Liver (tissue), 9 donors: ENCODE results near the gene ZYG11B. TPM values are rescaled to one million over a fixed set of nuclear protein-coding genes. Genes with fewer than 3 reads are reported as not detected.
"Not testable (repeated sequence)": the region's sequence is repeated elsewhere in the genome, so short reads cannot be mapped to it uniquely, and the experiment has no call there.

Experiments
- DNase-seq: peaks from one replicate; pipeline ENCODE4 v3.0.0-alpha.2; 2017; ENCODE audit warnings: low spot score
- H3K27ac ChIP-seq, 2 donors: one replicate each; pipeline ENCODE4 v1.7.0; 2013; ENCODE audit warnings: inconsistent platforms in 2 of 2, low read length in 2 of 2, control low read depth in 1 of 2, low read depth in 1 of 2, mild to moderate bottlenecking in 1 of 2
- H3K27me3 ChIP-seq, 4 donors: one replicate each; pipeline versions ENCODE4 v1.6.1 to v1.7.0; 2013; ENCODE audit warnings: low read length in 3 of 4, inconsistent platforms in 1 of 4, mild to moderate bottlenecking in 1 of 4, moderate library complexity in 1 of 4; ENCODE audit not compliant: control insufficient read depth in 4 of 4, insufficient read depth in 4 of 4
- H3K36me3 ChIP-seq, 4 donors: one replicate each; pipeline versions ENCODE4 v1.6.1 to v1.7.0; 2013; ENCODE audit warnings: low read length in 3 of 4, mild to moderate bottlenecking in 3 of 4, low read depth in 1 of 4, moderate library complexity in 1 of 4; ENCODE audit not compliant: control insufficient read depth in 4 of 4, insufficient read depth in 3 of 4
- H3K4me1 ChIP-seq, 4 donors: one replicate each; pipeline versions ENCODE4 v1.6.1 to v1.7.0; 2013; ENCODE audit warnings: low read length in 3 of 4, mild to moderate bottlenecking in 3 of 4, moderate library complexity in 1 of 4; ENCODE audit not compliant: control insufficient read depth in 4 of 4, insufficient read depth in 4 of 4
- H3K4me3 ChIP-seq, 3 donors: one replicate each; pipeline versions ENCODE4 v1.6.1 to v1.7.0; 2013; ENCODE audit warnings: low read length in 3 of 3, control low read depth in 1 of 3, low read depth in 1 of 3, mild to moderate bottlenecking in 1 of 3
- H3K9ac ChIP-seq, 2 donors: one replicate each; pipeline ENCODE4 v1.7.0; 2013; ENCODE audit warnings: low read length in 2 of 2, mild to moderate bottlenecking in 2 of 2, moderate library complexity in 2 of 2, control low read depth in 1 of 2, low read depth in 1 of 2
- H3K9me3 ChIP-seq, 4 donors: one replicate each; pipeline versions ENCODE4 v1.6.1 to v1.7.0; 2013; ENCODE audit warnings: low read length in 3 of 4; ENCODE audit not compliant: control insufficient read depth in 4 of 4
- GABPA ChIP-seq, 2 donors: IDR thresholded peaks in 1 of 2; conservative IDR thresholded peaks in 1 of 2; 2 replicates each; pipeline ENCODE4 v1.6.1; 2016; ENCODE audit warnings: antibody characterized with exemption in 2 of 2, mild to moderate bottlenecking in 1 of 2, moderate library complexity in 1 of 2
- HNF4A ChIP-seq, 2 donors: conservative IDR thresholded peaks; 2 replicates each; pipeline ENCODE4 v1.6.1; 2016; ENCODE audit warnings: antibody characterized with exemption in 2 of 2, mild to moderate bottlenecking in 2 of 2
- HNF4G ChIP-seq: IDR thresholded peaks from 2 replicates; pipeline ENCODE4 v1.6.1; 2016; ENCODE audit warnings: antibody characterized with exemption
- NR2F2 ChIP-seq: IDR thresholded peaks from 2 replicates; pipeline ENCODE4 v1.6.1; 2016; ENCODE audit warnings: antibody characterized with exemption
- RAD21 ChIP-seq, 2 donors: IDR thresholded peaks; 2 replicates each; pipeline ENCODE4 v1.6.1; 2016; ENCODE audit warnings: antibody characterized with exemption in 2 of 2, mild to moderate bottlenecking in 2 of 2
- RXRA ChIP-seq, 2 donors: IDR thresholded peaks; 2 replicates each; pipeline ENCODE4 v1.6.1; 2017 to 2018; ENCODE audit warnings: antibody characterized with exemption in 2 of 2, mild to moderate bottlenecking in 1 of 2
- SP1 ChIP-seq: IDR thresholded peaks from 2 replicates; pipeline ENCODE4 v1.6.1; 2018; ENCODE audit warnings: antibody characterized with exemption, mild to moderate bottlenecking
- YY1 ChIP-seq: IDR thresholded peaks from 2 replicates; pipeline ENCODE4 v1.6.1; 2016; ENCODE audit warnings: antibody characterized with exemption, mild to moderate bottlenecking
- WGBS: extraction: QIAGEN DNeasy Blood & Tissue Kit; methylation state at CpG from one replicate; pipeline ENCODE4 v1.1.7; 2013; 5-methylcytosine and 5-hydroxymethylcytosine counted together
- polyA plus RNA-seq, 2 donors: library from polyadenylated mRNA; stranded (reverse) in 1 of 2; unstranded in 1 of 2; fragments of 200-250 nt in 1 of 2; fragments of >200 nt in 1 of 2; fragmentation: Nextera tagmentation in 1 of 2; extraction: Ambion mirVana in 1 of 2; gene quantifications; one replicate each; pipeline versions ENCODE4 v1.2.1 to v1.2.3, GENCODE V29; 2013 to 2015
- total RNA-seq, 2 donors: library from RNA; depleted of rRNA; stranded (reverse); fragments of >200 nt; gene quantifications; one replicate each; pipeline ENCODE4 v1.2.3, GENCODE V29; 2014
- TF ChIP-seq, protein P1 (sequence below): fragments of 150-350 bp; IDR thresholded peaks from 2 replicates; pipeline ENCODE4 v1.5.1; 2017; ENCODE audit warnings: improper control_type of control experiment, low read depth, low read length; ENCODE audit not compliant: missing input control
- TF ChIP-seq, protein P2 (sequence below): IDR thresholded peaks from 2 replicates; pipeline ENCODE4 v1.6.1; 2016; ENCODE audit warnings: antibody characterized with exemption
- donor health status: healthy.
- donor health status: healthy.
- donor health status: healthy.
- donor health status: healthy.
- donor health status: healthy.

ZYG11B gene
- total and polyA plus RNA-seq, 4 donors, result 6.1 to 111 (median 15.5) TPM

DNA sequence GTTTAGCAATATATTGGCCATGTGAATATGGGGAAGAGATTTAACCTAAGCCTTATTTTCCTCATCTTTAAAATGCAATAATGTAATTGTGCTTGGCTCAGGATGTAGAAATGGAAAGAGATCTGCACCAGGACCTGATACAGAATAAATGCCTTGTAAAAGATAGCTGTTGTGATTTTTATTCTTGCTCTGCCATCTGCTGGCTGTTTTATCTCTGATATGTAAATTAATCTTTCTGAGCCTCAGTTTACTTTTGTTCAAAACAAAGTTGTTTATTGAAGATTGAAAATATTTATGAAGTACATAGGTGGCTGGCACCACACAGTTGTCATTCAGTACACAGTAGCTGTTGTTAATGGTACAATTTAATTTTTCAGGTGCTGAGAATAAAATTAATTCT, 21.9 kb downstream of the ZYG11B start:
- H3K27ac ChIP-seq, result peak overlapping the region in 1 of 2 donors; percentile 28
- DNase-seq, result no peak
- peaks cover 5 to 43% (median 30%) of the 10 kb centered on the region in 4 donors for H3K4me1 ChIP-seq
- H3K36me3 ChIP-seq, result no peaks in the 10 kb centered on the region
- no peaks in the 10 kb centered on the region for H3K9me3 ChIP-seq
- H3K9ac ChIP-seq, result no peak overlapping the region
- no peaks in the 10 kb centered on the region for H3K27me3 ChIP-seq
- H3K4me3 ChIP-seq, result no peak overlapping the region
- TF ChIP-seq, protein P1, sequence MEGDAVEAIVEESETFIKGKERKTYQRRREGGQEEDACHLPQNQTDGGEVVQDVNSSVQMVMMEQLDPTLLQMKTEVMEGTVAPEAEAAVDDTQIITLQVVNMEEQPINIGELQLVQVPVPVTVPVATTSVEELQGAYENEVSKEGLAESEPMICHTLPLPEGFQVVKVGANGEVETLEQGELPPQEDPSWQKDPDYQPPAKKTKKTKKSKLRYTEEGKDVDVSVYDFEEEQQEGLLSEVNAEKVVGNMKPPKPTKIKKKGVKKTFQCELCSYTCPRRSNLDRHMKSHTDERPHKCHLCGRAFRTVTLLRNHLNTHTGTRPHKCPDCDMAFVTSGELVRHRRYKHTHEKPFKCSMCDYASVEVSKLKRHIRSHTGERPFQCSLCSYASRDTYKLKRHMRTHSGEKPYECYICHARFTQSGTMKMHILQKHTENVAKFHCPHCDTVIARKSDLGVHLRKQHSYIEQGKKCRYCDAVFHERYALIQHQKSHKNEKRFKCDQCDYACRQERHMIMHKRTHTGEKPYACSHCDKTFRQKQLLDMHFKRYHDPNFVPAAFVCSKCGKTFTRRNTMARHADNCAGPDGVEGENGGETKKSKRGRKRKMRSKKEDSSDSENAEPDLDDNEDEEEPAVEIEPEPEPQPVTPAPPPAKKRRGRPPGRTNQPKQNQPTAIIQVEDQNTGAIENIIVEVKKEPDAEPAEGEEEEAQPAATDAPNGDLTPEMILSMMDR, result peak; percentile 43
- TF ChIP-seq NR2F2 (no peak), RAD21 (IDR thresholded peaks at IDR 0.05) (peak; percentile 76 to 77)

DNA sequence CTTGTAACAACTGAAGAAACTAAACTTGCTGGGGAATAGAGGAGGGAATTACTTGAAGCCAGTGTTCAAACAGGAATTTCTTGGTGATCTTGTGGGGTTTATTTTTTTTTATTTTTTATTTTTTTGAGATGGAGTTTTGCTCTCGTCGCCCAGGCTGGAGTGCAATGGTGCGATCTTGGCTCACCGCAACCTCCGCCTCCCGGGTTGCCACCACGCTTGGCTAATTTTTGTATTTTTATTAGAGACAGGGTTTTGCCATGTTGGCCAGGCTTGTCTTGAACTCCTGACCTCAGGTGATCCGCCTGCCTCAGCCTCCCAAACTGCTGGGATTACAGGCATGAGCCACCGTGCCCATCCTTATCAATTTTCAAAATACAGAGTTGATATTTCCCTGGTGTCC, 23.2 kb downstream of the ZYG11B start:
- peak overlapping the region in 1 of 2 donors; percentile 41 for H3K27ac ChIP-seq

DNA sequence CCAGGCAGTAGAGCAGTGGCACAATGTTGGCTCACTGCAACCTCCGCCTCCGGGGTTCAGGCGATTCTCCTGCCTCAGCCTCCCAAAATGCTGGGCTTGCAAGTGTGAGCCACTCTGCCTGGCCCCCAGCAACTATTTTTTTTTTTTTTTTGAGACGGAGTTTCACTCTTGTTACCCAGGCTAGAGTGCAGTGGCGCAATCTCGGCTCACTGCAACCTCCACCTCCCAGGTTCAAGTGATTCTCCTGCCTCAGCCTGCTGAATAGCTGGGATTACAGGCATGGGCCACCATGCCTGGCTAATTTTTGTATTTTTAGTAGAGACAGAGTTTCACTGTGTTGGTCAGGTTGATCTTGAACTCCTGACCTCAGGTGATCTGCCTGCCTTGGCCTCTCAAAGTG, 23.9 kb downstream of the ZYG11B start:
- not testable (repeated sequence) for H3K27me3 ChIP-seq, H3K4me3 ChIP-seq, H3K9ac ChIP-seq, H3K9me3 ChIP-seq, DNase-seq, H3K36me3 ChIP-seq
- peak overlapping the region in 1 of 2 donors; percentile 41 for H3K27ac ChIP-seq
- TF ChIP-seq HNF4A (conservative IDR thresholded peaks at IDR 0.05) (peak; percentile 10 to 36), RXRA (IDR thresholded peaks at IDR 0.05) (peak in 1 of 2 donors; percentile 43)
- 42% methylated on average over 6 of the region's 6 CpGs for WGBS
- peaks cover 7 to 40% (median 29%) of the 10 kb centered on the region in 4 donors for H3K4me1 ChIP-seq

More for the DNA sequence above, 23.2 kb downstream of the ZYG11B start:
- H3K9ac ChIP-seq, result peak overlapping the region in 1 of 2 donors; percentile 36
- not testable (repeated sequence) for H3K4me3 ChIP-seq, H3K27me3 ChIP-seq, H3K9me3 ChIP-seq, DNase-seq, H3K36me3 ChIP-seq
- WGBS, result 43% methylated on average over 9 of the region's 9 CpGs
- peaks cover 7 to 43% (median 30%) of the 10 kb centered on the region in 4 donors for H3K4me1 ChIP-seq

GRCh38 chr1:52751589-52752483, 25.6 kb downstream of the ZYG11B start:
- H3K4me3 ChIP-seq, result no peak overlapping the region
- no peak overlapping the region for H3K9ac ChIP-seq
- WGBS, result 57% methylated on average over 3 of the region's 3 CpGs
- peaks cover 0 to 1% (median 0%) of the 10 kb centered on the region in 4 donors for H3K36me3 ChIP-seq
- TF ChIP-seq HNF4G (no peak), HNF4A (conservative IDR thresholded peaks at IDR 0.05) (no peak), RXRA (IDR thresholded peaks at IDR 0.05) (no peak), SP1 (no peak), GABPA (IDR thresholded peaks at IDR 0.05 in 1 of 2, conservative IDR thresholded peaks at IDR 0.05 in 1 of 2) (no peak), YY1 (no peak)
- TF ChIP-seq, protein P2, sequence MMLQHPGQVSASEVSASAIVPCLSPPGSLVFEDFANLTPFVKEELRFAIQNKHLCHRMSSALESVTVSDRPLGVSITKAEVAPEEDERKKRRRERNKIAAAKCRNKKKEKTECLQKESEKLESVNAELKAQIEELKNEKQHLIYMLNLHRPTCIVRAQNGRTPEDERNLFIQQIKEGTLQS, result no peak
- peaks cover 7 to 29% (median 23%) of the 10 kb centered on the region in 4 donors for H3K4me1 ChIP-seq
- no peak for DNase-seq
- no peaks in the 10 kb centered on the region for H3K27me3 ChIP-seq
- H3K9me3 ChIP-seq, result no peaks in the 10 kb centered on the region
- no peak overlapping the region for H3K27ac ChIP-seq
